ENCODE measurements around the gene GABBR2.
"Not testable (repeated sequence)": the region's sequence is repeated elsewhere in the genome, so short reads cannot be mapped to it uniquely, and the experiment has no call there.

GABBR2 gene

DNA sequence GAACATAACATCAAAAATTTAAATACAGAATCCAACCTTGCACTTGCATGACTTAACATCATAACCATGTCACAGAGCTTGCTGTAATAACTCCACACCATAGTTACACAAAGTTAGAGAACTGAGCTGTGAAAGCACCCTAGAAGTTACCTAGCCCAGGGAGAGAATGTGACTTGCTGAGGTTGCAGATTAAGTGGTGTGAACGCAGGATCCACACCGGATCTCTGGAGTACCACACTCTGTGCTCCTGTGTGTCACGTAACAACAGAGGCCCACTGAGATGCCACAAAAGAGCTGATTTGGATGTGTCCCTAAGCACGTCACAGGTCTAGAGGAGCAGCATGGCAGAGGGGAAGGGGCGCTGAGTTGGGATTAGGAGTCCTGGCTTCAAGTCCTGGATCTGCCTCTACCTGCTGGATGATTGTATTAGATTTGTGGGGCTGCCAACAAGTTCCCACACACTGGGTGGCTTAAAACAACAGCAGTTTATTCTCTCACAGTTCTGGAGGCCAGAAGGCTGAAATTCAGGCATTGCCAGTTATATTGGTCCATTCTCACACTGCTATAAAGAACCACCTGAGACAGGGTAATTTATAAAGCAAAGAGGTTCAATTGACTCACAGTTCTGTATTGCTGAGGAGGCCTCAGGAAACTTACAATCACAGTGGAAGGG, 240.0 kb downstream of the GABBR2 start:
- DNase-seq (no peak), ATAC-seq (no peak)
- Mint-ChIP-seq H3K36me3 (ENCODE audit: low read depth) (no peaks in the 10 kb centered on the region), H3K27me3 (no peaks in the 10 kb centered on the region), H3K4me3 (no peak overlapping the region), H3K27ac (no peak overlapping the region), H3K4me1 (no peaks in the 10 kb centered on the region), H3K9me3 (peaks cover 9% of the 10 kb centered on the region)

DNA sequence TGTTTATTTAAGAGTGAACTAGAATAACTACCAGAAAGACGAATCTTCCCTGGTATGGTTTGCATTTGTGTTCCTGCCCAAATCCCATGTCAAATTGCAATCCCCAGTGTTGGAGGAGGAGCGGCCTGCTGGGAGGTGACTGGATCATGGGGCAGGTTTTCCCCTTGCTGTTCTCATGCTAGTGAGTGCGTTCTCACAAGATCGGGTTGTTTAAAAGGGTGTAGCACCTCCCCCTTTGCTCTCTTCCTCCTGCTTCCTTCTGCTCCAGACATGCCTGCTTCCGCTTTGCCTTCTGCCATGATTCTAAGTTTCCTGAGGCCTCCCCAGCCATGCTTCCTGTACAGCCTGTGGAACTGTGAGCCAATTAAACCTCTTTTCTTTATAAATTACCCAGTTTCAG, 242.9 kb downstream of the GABBR2 start:
- DNase-seq = no peak
- Mint-ChIP-seq H3K9me3 (peaks cover 28% of the 10 kb centered on the region), H3K27me3 (no peaks in the 10 kb centered on the region), H3K27ac (no peak overlapping the region), H3K4me1 (no peaks in the 10 kb centered on the region), H3K36me3 (ENCODE audit: low read depth) (peaks cover 2% of the 10 kb centered on the region), H3K4me3 (no peak overlapping the region)
- ATAC-seq = no peak

DNA sequence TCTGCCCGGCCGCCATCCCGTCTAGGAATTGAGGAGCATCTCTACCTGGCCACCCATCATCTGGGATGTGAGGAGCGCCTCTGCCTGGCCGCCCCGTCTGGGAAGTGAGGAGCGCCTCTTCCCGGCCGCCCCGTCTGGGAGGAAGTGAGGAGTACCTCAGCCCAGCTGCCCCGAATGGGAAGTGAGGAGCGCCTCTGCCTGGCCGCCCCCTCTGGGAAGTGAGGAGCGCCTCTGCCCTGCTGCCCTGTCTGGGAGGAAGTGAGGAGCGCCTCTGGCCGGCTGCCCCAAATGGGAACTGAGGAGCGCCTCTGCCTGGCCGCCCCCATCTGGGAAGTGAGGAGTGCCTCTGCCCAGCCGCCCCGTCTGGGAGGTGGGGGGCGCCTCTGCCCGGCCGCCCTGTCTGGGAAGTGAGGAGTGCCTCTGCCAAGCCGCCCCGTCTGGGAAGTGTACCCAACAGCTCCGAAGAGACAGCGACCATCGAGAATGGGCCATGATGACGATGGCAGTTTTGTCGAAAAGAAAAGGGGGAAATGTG, 244.5 kb downstream of the GABBR2 start:
- H3K4me3 Mint-ChIP-seq; H3K27me3 Mint-ChIP-seq; H3K36me3 Mint-ChIP-seq (ENCODE audit: low read depth); DNase-seq; H3K27ac Mint-ChIP-seq; ATAC-seq; H3K4me1 Mint-ChIP-seq: not testable (repeated sequence)
- H3K9me3 Mint-ChIP-seq = peaks cover 30% of the 10 kb centered on the region

DNA sequence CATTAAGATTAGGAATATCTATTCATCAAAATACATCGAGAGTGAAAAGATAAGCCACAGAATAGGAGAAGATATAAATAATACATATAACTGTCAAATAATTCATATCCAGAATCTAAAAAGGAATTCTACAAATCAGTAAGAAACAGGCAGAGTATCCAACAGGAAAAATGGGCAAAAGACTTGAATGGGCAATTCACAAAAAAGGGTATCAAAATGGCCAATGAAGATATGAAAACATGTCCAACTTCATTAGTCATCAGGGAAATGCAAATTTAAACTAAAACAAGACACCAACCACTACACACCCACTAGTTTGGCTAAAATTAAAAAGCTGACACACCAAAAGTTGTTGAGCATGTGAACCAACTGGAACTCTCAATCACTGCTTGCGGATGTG, 246.4 kb downstream of the GABBR2 start:
- H3K27me3 Mint-ChIP-seq = peaks cover 8% of the 10 kb centered on the region
- peaks cover 2% of the 10 kb centered on the region for H3K36me3 Mint-ChIP-seq (ENCODE audit: low read depth)
- no peak overlapping the region for H3K4me3 Mint-ChIP-seq
- H3K4me1 Mint-ChIP-seq = no peaks in the 10 kb centered on the region
- no peak overlapping the region for H3K27ac Mint-ChIP-seq
- peaks cover 30% of the 10 kb centered on the region for H3K9me3 Mint-ChIP-seq
- ATAC-seq = no peak
- no peak for DNase-seq

DNA sequence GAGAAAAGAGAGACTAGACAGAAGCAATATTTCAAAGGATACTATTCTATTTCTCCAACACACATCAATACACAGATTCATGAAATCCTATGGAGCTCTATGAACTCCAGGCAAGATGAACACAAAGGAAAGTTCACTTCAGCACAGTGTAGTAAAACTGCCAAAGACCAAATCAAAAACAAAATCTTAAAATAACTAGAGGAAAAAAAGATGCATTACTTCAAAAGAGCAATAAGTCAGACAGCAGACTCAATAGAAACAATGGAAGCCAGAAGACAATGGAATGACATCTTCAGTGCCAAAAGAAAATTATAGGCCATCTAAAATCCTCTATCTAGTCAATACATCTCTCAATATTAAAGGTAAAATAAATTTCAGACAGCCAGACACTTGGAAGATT, 248.0 kb downstream of the GABBR2 start:
- DNase-seq (no peak), ATAC-seq (no peak)
- Mint-ChIP-seq H3K4me3 (no peak overlapping the region), H3K4me1 (no peaks in the 10 kb centered on the region), H3K36me3 (ENCODE audit: low read depth) (peaks cover 2% of the 10 kb centered on the region), H3K9me3 (peaks cover 30% of the 10 kb centered on the region), H3K27me3 (peaks cover 21% of the 10 kb centered on the region), H3K27ac (no peak overlapping the region)

DNA sequence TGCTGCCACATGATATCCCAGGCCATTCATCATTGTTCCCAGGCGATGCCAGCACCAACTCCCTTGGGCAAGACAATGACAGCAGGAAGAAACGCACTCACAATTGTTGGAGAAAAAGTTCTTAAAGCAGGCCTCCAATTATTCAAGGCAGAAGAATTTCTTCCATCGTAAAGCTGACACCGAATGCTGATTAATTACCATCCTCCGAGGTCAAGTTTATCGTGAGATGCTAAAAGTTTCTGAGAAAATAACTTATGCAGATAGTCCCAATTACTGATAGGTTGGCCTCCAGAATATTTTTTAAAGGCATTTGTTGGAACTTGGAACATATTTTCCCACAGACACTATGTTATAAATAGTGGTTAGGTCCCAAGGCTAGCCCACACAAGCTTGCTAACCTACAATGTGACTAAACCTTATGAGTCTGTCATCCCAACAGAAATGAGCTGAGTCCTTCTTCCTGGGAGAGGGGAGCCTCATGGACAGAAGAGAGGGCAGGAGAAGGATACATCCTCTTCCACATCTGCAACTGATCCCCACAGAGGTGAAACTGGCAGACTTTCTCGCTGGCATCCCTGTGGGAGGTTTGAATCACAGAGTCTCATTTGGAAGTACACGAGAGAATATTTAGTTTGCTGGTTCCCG, 250.9 kb downstream of the GABBR2 start:
- Mint-ChIP-seq H3K27me3 (peaks cover 21% of the 10 kb centered on the region), H3K9me3 (peaks cover 30% of the 10 kb centered on the region), H3K27ac (no peak overlapping the region), H3K4me3 (no peak overlapping the region), H3K4me1 (no peaks in the 10 kb centered on the region), H3K36me3 (ENCODE audit: low read depth) (peaks cover 2% of the 10 kb centered on the region)
- DNase-seq (no peak), ATAC-seq (no peak)

DNA sequence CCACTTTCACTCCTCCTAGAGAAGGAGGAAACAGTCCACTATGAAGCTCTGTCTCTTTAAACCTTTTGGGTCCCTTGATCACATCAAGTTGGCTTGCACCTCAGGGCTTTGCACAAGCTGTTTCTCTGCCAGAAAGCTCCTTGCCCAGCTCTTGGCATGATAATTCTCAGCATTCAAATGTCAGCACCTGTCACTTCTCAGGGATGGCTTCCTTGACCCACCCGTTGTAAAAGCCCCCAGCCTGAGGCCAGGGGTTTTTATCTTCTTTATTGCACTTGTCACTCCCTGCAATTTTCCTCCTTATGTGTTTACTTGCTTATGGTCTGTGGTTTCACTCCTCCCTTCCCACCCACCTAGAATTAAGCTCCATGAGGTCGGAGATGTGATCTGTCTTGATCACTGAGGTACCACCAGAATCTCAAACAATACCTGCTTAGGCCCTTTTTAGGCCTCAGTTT, 252.6 kb downstream of the GABBR2 start:
- H3K36me3 Mint-ChIP-seq (ENCODE audit: low read depth) = no peaks in the 10 kb centered on the region
- no peak for DNase-seq
- no peak overlapping the region for H3K4me3 Mint-ChIP-seq
- peaks cover 14% of the 10 kb centered on the region for H3K9me3 Mint-ChIP-seq
- peaks cover 24% of the 10 kb centered on the region for H3K27me3 Mint-ChIP-seq
- ATAC-seq = no peak
- no peak overlapping the region for H3K27ac Mint-ChIP-seq
- no peaks in the 10 kb centered on the region for H3K4me1 Mint-ChIP-seq

DNA sequence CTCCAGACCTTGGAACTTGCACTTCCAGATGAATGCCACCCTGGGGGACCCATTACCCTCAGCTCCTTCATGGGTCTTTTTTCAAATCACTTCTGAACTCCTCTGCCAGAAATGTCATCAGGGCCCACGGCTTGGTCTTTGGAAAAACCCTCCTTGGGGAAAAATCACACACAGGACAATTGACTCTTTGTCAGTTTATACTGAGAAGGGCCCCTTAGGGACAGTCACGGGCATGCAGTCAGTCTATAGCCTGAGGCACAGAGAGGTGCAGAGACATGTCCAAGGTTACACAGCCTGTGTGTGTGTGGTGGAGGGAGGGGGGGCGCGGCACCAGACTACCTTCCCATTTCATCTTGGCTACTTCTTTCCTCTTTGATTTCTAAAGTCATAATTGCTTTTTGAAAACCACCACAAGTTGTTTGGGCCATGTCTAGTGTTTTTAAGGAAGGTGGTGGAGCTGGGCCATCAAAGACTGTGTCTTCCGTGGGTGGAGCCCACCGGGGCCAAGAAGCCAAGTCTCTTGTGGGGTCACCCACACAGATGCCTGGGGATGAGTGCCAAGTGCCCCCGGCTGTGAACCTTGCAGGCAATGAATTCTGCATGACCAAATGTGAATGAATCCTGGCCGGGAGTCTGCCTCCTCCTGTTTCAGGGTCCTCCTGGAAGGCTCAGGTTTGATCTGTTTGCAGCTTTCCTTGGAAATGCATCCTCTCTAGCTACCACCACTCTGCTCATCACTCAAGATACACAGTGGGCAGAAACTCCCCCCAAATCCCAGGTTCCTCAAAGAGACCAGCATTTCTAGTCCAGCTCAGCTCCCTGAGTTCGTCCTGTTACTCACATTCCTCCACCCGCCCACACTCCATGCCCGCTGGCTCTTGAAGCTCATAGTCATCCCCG, 253.2 kb downstream of the GABBR2 start:
- DNase-seq = no peak
- H3K4me1 Mint-ChIP-seq = no peaks in the 10 kb centered on the region
- H3K27me3 Mint-ChIP-seq = peaks cover 24% of the 10 kb centered on the region
- H3K36me3 Mint-ChIP-seq (ENCODE audit: low read depth) = no peaks in the 10 kb centered on the region
- no peak overlapping the region for H3K27ac Mint-ChIP-seq
- no peak overlapping the region for H3K4me3 Mint-ChIP-seq
- no peak for ATAC-seq
- H3K9me3 Mint-ChIP-seq = peaks cover 7% of the 10 kb centered on the region

DNA sequence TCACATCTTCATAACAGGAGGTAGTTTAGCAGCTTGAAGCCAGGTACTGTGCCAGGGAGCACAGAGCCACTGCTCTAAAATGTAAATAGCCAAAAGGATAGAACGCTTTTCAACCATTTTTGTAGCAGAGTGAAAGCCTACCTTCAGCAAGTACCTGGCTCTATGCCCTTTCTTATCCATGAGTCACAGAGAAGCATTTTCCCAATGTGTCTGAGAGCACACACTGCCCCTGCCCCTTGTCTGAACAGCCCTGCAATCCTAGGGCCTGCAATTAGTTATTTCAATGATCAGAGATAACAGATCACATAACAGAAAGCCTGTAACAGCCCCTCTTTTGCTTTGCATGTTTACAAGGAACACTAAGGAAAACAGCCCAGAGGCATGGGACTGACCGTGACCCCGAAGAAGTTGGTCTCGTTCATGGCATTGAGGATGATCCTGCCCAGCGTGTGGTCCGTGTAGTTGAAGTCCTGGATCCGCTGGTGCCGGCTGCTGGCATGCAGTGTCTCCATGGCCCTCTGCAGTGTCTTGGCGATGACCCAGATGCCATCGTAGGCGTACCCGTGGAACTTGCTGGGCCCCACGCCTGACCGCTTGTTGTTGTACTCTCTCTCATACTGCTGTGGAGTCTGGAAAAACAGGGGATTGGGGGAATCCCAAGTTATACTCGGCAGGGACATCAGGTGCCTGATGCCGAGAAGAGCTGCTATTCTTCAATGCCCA, 255.0 kb downstream of the GABBR2 start:
- Mint-ChIP-seq H3K36me3 (ENCODE audit: low read depth) (no peaks in the 10 kb centered on the region), H3K27ac (no peak overlapping the region), H3K4me3 (no peak overlapping the region), H3K9me3 (no peaks in the 10 kb centered on the region), H3K4me1 (no peaks in the 10 kb centered on the region), H3K27me3 (peaks cover 23% of the 10 kb centered on the region)
- ATAC-seq (no peak), DNase-seq (no peak)

DNA sequence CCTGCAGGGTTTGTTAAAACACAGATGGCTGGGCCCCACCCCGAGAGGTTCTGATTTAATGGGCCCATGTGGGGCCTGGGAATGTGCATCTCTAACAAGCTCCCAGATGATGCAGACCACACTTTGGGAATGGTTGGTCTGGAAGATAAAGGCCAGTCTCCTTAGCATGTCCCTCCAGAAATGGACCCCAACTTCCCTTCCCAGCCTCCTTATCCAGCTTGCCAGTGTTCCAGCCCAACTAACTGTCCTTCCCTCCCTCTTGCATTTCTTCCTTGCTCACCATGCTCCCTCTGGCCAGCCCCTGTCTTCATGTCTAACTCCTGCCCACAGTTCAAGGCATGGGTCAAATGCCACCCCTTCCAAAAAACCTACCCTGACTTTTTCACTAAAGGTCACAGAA, 257.2 kb downstream of the GABBR2 start:
- DNase-seq = no peak
- H3K4me1 Mint-ChIP-seq = no peaks in the 10 kb centered on the region
- ATAC-seq = no peak
- peaks cover 11% of the 10 kb centered on the region for H3K27me3 Mint-ChIP-seq
- H3K4me3 Mint-ChIP-seq = no peak overlapping the region
- H3K27ac Mint-ChIP-seq = no peak overlapping the region
- H3K36me3 Mint-ChIP-seq (ENCODE audit: low read depth) = no peaks in the 10 kb centered on the region
- H3K9me3 Mint-ChIP-seq = no peaks in the 10 kb centered on the region

DNA sequence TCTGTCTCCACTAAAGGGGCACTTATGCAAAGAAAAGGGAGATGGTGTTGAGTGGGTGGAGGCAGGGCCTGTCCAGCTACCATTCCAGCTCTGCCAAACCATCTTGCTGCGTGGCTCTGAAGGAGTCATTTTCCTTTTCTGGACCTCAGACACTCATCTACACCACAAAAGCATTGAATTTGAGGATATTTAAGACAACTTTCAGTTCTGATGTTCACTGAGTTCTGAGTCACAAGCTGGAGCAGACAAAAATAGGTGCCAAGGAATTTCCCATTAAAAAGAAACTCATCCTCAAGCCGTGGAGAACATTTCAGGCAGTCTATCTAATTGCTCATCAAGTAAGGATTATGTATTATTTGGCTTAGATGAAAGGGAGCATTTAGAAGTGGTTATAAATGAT, 258.2 kb downstream of the GABBR2 start:
- ATAC-seq (no peak), DNase-seq (no peak)
- Mint-ChIP-seq H3K4me1 (no peaks in the 10 kb centered on the region), H3K27me3 (peaks cover 6% of the 10 kb centered on the region), H3K27ac (no peak overlapping the region), H3K36me3 (ENCODE audit: low read depth) (no peaks in the 10 kb centered on the region), H3K9me3 (no peaks in the 10 kb centered on the region), H3K4me3 (no peak overlapping the region)

DNA sequence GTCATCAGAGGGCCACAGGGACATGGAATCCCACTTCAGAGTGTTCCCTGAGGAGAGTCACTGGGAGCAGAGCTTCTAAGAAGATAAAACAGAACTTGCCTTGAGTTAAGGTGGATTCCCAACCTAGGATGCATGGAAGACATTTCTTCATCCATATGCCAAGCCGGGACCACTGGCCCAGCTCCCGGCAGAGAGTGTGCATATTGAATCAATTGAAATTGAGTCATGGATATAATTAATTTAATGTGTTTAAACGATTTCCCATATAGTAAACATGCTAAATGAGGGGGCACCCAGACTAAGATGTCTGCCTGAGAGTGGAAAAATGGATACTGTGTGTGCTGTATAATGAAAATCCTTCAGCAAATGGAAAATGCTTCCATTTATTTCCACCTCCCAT, 258.9 kb downstream of the GABBR2 start:
- DNase-seq = no peak
- H3K27me3 Mint-ChIP-seq = peaks cover 6% of the 10 kb centered on the region
- no peak overlapping the region for H3K27ac Mint-ChIP-seq
- ATAC-seq = no peak
- no peak overlapping the region for H3K4me3 Mint-ChIP-seq
- no peaks in the 10 kb centered on the region for H3K4me1 Mint-ChIP-seq
- H3K36me3 Mint-ChIP-seq (ENCODE audit: low read depth) = no peaks in the 10 kb centered on the region
- H3K9me3 Mint-ChIP-seq = no peaks in the 10 kb centered on the region

DNA sequence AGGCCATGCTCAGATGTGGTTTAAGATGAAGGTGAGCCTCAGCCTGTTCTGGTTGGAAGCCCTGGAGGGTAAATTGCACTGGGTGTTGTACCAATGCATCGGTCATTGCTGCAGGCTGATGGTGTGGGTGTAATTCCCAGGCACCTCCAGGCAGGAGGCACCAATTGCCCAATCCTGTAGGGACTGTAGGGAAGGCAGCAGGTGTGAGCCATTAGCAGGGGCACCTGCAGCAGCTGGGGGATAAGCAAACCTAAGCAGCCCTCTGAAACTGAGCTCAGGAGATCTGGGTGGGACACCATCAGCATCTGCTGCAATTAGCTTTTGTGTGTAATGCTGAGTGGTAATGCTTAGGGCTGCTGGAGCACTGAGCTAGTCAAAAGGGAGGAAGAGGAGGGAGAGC, 263.2 kb downstream of the GABBR2 start:
- Mint-ChIP-seq H3K4me1 (no peaks in the 10 kb centered on the region), H3K4me3 (no peak overlapping the region), H3K27ac (no peak overlapping the region)

DNA sequence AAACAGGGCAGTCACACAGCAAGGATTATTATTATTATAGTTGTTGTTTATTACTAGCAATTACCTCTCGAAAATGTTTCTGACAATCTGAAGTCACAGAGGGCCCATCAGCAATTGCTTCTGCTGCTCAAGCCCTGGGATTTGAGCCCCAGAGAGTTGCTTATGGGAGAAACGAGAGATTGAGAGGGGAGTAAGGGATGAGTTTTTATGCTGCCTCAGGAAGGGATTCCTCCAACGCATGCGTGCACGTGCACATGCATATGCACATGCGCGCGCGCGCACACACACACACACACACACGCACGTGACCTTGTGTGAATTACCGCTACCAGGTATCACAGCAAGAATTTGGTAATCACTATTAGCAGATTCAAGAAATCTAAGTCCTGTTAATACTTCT, 264.1 kb downstream of the GABBR2 start:
- ATAC-seq (no peak), DNase-seq (no peak)
- Mint-ChIP-seq H3K27me3 (peaks cover 3% of the 10 kb centered on the region), H3K4me1 (no peaks in the 10 kb centered on the region), H3K4me3 (no peak overlapping the region), H3K27ac (no peak overlapping the region), H3K9me3 (no peaks in the 10 kb centered on the region), H3K36me3 (ENCODE audit: low read depth) (no peaks in the 10 kb centered on the region)

More for the DNA sequence above, 263.2 kb downstream of the GABBR2 start:
- DNase-seq (no peak), ATAC-seq (no peak)
- H3K27me3 Mint-ChIP-seq = peaks cover 3% of the 10 kb centered on the region
- no peaks in the 10 kb centered on the region for H3K36me3 Mint-ChIP-seq (ENCODE audit: low read depth)
- no peaks in the 10 kb centered on the region for H3K9me3 Mint-ChIP-seq

Measured in activated naive CD8-positive, alpha-beta T cell treated with anti-CD3 and anti-CD28 coated beads, Interleukin-2, amount 50 U/mL, for 24 hours (primary cell).